GM19351 (cell line): ENCODE measurements around the gene RIPOR2.

Source experiments
- ATAC-seq: cut with Tn5 transposase; IDR thresholded peaks from one replicate; pipeline ENCODE4 v1.9.1; 2021; ENCODE audit warnings: mild to moderate bottlenecking, moderate library complexity; ENCODE audit not compliant: unreplicated experiment

RIPOR2 gene

DNA sequence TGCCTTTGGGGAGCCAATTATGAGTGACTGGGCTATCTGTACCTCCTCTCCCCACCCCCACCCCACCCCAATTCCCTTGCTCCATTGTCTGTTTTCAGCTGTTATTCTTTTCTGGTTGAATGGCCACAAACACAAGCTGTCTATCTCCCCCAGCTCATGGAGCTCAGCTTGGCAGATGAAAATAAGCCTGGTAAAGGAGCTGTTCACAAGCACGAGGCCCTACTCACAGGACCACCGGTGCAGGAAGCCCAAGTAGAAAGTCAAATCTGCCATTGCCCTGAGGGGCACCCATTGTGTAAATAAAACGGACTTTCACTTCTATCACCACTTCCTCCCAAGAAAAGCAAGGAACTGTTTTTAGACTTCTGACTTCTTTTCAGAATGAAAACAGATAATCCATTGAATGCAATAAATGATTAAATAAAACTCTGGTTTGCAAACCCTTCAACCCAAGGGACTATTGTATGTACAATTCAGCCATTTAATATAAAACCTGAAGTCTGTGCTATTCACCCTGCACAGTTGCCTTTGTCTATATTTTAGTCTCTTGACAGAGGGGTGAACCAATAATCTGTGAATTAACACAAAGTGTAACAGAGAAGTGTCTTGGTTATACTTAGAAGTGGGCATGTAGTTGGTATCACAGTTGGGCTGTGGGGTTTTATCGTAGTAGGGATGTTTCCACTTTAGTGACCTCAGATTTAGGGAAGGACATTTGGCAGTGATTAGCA, 27.7 kb downstream of the RIPOR2 start:
- no peak for ATAC-seq

DNA sequence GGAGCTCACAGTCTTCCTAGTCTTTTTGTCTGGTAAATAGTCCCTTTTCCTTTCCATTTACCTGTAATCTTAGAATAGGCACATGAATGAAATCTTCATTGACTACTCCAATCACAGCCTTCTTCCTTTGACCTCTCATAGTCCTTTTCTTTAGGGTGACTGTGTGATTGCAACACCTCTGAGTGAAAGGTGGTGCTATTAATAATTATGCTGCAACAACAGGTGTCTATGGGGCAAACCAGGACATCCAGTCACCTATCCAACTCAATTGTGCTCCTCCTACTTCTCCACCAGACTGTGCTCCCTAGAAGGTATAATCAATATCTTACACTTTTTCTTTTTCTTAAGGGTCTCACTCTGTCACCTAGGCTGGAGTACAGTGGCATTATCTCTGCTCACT, 29.4 kb downstream of the RIPOR2 start:
- no peak for ATAC-seq

DNA sequence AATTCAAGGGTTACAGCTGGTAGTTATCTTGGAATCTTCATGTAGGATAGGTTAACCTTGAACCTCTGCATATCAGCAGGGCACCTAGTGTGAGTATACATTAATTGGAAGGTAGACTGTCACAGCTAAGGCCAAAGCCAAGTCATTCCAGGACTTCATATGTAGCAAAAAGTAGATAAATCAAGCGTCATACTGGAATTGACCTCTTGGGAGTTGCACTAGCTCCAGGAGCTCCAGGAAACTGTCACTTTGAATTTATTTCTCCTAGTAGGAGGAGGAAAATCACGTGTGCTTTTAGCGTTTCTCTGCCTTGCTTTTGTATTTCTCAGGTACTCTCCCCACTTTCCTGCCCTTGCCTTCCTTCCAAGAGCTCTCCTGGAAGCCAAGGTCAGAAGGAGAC, 30.3 kb downstream of the RIPOR2 start:
- no peak for ATAC-seq

DNA sequence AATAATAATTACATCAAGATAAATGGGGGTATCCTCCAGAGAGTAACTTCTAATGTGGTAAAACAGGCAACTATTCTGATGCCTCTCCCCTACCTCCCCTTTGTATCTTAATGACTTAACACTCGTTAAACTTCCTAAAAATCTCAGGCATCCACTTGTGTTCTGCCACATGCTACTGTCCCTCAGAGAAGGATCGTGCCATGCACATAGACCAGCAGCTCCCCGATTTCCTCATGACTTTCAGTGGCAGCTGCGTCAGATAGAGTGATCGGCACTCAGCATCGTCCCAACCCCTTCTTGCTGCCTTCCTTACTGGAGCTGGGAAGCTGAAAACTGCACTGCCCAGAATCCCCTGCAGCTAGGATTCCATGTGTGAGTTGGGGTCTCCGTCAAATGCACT, 32.1 kb downstream of the RIPOR2 start:
- ATAC-seq, result no peak

DNA sequence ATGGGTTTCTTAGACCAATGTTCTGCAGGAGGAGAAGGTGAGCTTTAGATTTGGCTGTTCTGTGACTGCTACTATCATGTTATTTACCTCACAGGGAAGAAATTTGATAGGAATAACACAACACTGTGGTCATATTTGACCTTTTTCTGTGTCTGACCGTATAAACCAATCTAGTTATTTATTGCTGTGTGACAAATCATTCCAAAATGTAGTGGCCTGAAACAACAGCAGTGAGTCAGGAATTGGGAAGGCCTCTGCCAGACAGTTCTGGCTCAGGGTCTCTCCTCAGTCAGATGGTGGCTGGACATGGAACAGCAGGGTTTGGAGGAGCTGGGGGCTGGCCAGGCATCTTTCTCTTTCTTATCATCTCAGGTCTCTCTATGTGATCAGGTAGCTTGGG, 33.0 kb downstream of the RIPOR2 start:
- ATAC-seq, result no peak

DNA sequence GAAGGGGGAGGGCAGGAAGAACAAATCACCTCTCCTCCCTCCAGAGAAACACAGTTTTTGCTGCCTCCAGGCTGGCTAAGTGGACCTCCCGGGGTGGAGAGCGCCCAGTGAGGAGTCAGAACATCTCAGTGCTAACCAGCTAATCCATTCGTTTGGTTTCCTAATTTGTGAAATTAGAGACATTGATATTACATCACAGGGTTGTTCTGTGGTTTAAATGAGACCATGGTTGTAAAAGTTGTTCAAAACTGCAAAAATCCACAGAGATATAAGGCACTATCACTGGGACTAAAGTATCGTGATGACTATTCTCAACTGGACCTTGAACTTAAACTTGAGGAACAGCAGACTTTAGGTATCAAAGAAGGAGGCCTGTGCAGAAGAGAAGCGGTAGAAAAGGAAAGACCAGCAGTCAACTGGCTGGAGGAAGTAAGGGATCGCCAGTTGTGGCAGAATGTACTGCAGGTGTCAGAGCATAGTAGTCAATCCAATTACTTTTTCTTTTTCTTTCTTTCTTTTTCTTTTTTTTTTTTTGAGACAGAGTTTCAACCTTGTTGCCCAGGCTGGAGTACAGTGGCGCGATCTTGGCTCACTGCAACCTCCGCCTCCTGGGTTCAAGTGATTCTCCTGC, 33.9 kb downstream of the RIPOR2 start:
- no peak for ATAC-seq

DNA sequence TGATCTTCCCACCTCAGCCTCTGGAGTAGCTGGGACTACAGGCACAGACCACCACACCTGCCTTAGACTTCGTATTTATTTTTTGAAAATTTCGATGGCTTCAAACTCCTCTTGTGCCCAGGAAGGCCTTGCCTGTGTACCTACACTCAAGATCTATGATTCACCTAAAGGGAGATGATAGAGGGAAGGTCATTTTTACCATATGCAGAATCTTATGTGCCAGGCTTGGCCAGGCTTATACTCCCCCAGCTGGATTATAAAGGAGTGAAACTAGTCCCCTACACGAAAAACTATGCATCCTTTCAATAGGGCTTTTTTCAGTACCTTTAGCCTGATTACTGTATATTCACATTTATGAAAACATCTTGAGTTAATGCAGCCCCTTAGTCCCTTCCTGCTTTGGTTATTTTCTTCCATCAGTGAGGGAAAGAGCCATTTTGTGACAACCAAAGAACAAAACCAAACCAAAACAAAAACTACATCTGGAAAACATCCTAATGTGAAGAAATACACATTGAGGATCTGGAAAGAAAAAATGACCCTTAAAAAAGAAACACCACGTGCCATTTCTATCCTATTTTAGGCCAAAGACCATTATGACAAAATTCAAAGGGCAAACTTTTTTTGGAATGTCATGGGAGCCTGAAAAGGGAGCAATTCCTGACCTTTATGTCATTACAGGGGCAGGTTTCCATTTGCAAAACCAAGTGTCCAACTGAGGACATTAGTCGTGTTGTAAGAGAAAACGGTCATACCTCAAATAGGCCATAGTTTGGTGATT, 34.7 kb downstream of the RIPOR2 start:
- ATAC-seq, result no peak

DNA sequence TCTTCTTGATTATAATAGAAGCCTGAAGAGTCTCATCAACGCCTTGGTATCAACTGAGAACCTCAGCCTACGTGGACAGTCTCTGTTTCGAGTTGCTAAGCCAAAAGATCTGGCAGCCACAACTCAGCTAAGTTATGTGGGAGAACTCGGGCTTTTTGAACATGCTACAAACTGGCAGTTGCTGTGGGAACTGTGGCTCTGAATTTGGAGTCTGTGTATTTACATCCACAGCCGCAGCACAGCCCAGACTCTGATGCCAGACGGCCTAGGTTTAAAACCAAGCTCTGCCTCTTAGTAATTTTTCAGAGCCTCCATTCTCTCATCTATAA, 35.8 kb downstream of the RIPOR2 start:
- no peak for ATAC-seq

DNA sequence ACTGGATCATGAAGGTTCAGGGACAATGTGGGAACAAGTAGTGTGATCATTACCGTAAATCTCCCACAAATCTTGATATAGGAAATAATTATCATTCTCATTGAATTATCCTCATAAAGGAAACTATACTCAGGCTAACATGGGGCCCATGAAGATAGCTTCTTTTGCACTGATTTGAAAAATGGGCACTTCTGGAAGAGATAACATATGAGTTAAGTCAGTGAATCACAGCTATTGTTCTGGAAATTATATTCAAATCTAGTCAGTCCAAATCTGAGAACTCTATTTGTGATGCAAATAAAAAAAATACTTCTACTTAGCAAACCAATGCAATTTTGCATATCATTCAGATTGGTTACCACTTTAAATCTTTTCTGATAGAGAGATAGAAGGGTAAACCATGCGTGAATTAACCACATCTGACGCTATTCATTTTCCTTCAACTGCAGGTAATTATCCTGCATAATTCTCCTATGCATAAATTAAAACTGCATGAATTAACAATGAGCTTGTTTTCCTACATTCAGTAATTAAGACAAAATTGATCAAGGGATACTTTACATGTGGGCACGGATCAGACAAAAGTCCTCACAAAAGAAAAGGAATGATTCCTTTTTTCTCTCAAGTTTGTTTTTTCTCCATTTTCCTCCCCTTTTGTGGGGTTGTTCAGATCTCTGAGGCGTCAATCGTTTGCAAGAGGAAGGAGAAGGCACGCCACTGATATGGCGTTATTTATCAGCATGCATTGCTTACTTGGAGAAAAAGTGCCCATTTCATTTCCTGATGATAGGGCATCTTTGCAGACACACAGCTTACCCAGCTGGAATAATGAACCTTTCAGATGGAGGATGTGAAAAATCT, 36.4 kb downstream of the RIPOR2 start:
- ATAC-seq, result no peak

DNA sequence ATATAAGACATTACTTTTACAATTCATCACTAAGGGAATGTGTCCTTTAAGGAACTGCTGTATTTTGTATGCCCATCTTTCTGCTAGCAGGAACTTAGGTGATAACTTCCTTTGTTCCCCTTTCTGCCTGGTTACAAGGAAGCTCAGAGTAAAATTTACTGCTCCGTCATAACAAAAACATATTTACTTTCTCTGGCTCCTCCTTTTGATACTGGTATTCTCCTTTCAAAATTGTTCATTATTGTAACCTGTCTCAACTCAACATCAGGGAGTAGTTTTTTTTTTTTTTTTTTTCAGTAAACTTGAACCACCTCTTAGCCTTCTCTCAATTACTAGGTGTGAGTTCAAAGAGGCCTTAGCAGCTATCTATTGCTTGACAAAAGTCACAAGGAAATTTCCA, 37.1 kb downstream of the RIPOR2 start:
- no peak for ATAC-seq

DNA sequence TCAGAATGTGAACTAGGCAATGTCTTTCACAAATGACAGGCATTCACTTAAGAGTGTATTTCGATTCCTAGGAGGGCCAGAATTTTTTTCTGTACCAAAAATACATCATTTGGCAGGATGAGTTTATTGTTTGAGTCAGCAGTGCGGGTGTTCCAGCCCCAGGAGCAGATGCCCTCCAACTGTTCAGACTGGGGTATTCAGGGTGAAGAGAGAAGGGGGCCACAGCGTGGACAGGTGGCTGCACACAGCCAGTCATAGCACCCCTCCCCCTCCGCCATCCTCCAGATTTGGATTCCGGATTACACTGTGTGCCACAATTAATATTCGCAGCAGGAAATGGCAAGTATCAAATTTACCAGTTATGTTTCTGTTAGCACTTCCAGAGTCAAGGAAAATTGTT, 38.6 kb downstream of the RIPOR2 start:
- ATAC-seq, result no peak

DNA sequence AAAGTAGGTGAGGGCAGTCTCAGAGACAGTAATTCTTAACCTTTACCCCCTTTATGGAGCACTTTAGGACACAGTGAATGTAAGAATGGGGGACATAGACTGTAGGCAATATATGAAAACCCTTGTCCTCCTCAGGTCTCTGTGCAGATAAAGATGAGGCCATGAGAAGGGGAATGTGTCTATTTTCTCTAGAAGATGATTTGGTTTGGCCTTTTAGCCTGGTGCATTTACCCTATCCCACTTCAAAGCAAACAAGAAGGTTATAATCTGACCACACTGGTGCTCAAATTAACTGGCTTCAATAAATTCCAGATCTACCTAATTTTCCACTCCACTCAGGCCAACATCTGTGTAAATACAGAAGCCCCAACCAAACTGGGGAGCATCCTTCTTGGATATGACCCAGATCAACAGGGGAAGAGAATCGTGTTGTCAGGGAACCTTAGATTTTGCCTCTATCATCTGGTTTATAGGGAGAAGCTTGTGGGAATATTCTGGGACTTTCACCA, 42.4 kb downstream of the RIPOR2 start:
- ATAC-seq, result no peak

DNA sequence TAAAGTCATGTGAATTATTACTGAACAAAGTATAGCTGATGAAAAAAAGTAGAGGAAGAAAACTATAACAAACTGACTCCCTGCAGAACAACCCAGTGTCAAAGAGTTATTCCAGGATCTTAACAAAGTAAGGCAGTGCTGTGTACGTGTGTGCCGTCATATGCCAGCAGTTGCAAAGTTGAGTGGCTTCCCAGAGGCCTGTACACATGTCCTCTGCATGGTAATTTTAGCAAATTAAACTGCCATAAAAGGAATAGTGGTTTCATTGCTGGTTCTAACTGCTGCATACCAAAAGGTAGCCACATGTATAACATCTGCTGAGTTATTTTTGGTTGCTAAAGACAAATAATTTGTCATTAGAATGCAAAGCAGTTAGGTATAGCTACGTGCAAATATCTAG, 44.8 kb downstream of the RIPOR2 start:
- ATAC-seq, result peak; percentile 46

DNA sequence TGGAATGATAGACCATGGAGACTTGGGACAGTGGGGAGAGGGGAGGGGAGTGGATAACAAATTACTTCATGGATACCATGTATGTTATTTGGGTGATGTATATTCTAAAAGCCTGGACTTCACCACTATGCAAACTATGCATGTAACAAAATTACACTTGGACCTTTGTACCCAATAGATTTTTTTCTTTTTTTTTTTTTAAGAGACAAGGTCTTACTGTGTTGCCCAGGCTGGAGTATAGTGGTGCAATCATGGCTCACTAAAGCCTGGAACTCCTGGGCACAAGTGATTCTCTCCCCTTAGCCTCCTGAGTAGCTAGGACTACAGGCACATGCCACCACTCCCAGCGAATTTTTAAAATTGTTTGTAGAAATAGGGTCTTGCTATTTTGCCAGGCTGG, 45.3 kb downstream of the RIPOR2 start:
- ATAC-seq, result no peak

DNA sequence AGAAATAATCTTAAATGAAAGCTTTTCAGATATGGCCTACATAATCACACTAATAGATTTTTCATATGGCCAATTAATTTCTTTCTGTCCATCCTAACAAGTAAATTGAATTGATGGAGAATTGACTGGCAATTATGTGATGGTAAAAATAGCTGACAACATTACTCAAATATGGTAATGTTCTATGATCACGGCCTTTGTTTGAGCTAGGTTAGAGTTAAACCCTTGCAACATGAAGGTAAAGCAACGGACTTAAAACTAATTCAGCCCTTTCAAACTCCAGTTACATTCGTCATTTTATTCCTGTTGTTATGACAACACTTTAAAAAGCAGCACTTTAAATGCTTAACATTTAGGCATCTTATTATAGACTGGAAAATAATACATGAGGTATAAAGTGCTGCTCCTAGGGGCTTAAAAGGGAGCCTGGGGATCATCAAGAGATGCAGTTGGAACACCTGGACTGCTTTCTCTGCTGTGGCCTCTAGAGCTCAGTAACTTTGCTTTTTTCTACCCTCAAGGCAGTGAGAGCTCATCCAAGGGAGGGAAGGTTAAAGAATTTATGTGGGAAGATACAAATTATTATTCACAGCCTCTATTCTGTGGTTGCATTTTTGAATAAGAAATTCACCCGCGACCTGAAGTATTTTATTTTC, 46.9 kb downstream of the RIPOR2 start:
- ATAC-seq, result no peak

DNA sequence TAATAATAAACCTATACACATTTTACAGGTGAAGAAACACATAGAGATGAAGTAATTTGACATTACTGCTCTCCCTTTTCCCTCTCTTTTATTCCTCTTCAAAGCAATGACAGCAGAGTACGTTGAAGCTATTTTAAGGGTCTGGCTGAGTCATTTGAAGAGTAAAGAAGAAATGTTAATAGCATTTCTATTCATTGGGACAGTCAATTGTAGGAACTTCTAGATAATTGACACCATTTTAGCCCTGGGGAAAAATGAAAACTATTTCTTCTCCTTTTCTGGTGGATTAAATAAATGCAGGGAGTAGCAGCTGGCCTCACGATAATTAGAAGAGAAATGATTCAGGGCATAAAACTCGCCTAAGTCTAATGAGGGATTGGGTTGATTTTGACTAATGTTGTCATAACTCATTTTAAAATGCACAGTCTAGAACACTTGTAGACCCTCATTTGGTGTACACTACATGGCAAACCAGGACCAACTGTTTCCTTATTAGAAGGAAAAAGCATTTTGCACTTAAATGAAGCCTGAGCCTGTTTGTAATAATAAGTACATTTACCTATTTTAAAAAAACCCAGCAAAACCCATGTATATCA, 48.1 kb downstream of the RIPOR2 start:
- no peak for ATAC-seq

DNA sequence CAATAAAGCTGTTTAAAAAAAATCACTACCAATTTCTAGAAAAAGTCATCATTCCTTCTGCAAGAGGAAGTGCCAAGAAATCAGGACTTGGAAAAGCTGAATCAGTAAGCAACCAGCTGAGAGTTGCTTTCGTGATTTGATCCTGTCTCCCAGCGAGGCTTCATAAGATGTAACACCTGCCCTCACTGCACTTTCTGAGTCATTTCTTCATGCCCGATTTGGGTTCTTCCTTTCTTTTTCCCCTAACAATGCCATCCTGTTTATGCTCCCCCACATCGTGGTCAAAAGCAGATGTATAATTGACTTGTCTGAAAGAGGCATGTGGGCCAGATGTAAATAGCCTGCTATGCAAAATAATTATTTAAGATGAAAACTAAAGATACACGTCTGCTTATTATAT, 52.1 kb downstream of the RIPOR2 start:
- peak; percentile 64 for ATAC-seq

DNA sequence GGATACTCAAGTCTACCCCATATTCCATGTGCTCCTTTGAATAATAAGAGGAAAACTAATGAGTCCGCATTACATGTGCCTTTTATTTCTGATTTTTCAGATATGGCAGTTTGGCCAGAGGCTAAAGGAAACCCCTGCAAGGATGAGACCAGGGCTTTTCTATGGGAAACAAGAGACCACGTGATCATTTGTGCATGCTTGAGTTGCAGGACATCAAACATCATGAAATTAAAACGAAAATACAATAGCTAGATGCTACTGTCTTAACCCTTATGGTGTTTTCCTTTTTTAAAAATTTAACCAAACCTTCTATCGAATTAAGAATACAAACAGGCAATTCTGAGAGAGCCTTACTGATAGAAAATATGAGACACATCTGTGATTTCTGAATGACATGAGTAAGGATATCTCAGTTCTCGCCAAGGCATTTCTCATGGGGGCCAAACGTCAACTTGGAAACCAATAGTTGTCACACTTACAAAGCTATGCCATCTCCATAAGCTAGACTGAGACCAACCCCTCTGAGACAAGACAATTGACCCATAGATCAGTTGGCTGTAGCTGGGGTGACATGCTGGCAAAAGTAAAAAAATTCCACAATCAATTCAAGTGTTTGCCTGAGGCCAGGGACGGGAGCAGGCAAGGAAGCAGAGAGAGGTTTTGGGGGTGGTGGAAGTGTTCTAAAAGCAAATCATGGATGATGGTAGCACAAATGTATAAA, 52.8 kb downstream of the RIPOR2 start:
- ATAC-seq, result no peak

DNA sequence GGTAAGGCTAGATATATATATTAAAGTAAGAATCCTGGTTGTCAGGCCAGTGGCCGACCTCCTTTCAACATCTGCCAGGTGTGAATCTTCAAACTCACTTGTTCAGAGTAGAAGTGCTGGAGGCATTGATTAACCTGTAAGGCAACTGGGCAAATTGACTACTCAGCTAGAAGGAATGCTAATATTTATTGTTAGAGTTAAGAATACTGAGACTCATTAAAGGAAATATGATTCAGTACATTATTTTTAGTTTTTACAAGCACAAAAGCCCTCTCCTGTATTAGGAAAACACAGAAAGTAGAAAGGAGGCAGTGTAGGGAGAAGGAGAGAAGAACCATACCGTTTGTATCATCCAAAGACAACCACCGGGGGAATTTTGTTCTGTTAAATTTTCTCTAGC, 53.5 kb downstream of the RIPOR2 start:
- ATAC-seq, result no peak

DNA sequence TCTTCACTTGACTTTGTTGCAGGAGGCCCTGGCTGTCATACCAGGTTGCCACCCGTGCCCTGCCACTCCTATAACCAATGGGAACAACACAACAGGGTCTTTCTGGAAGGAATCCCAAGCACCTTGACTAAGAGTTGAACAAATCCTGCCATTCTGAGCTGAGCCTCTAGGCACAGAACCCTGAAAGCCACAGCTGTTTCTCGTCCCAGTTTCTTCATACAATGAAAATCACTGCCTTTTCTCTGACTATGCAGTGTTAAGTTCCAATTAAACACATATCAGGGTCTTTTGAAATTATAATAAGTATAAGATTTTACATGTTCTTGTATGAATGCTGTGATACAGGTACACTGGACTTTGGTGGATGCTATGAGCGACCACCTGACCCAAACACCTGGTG, 54.4 kb downstream of the RIPOR2 start:
- no peak for ATAC-seq
